HL-60 (cell line): ENCODE measurements around the gene MOGAT3.

Experiments
- DNase-seq, 2 experiments: peaks; one replicate each; pipeline ENCODE4 v3.0.0-alpha.2; 2010 to 2020; ENCODE audit warnings: low read depth in 1 of 2, low spot score in 1 of 2
- H3K27ac ChIP-seq: fragments of 250-450 bp; sonication (Bioruptor Pico); replicated peaks from 2 replicates; pipeline ENCODE4 v1.5.1; 2020; ENCODE audit warnings: mild to moderate bottlenecking, moderate library complexity
- H3K27me3 ChIP-seq: fragments of 250-450 bp; sonication (Bioruptor Pico); 2 replicates; pipeline ENCODE4 v1.5.1; 2021; ENCODE audit warnings: mild to moderate bottlenecking, moderate library complexity; ENCODE audit not compliant: insufficient read depth, poor library complexity, severe bottlenecking
- H3K4me3 ChIP-seq: replicated peaks from 2 replicates; pipeline ENCODE4 v1.5.1; 2011; ENCODE audit warnings: mild to moderate bottlenecking, control low read depth, low read length; ENCODE audit not compliant: insufficient read depth
- CTCF ChIP-seq: IDR thresholded peaks from one replicate; pipeline ENCODE4 v1.5.1; 2011; ENCODE audit warnings: low read length, control low read depth, inconsistent platforms; ENCODE audit not compliant: insufficient read depth
- GABPA ChIP-seq: IDR thresholded peaks from 2 replicates; pipeline ENCODE4 v1.6.1; 2012; ENCODE audit warnings: low read depth
- POLR2AphosphoS5 ChIP-seq: IDR thresholded peaks from 2 replicates; pipeline ENCODE4 v1.6.1; 2012; ENCODE audit warnings: low read depth
- REST ChIP-seq: IDR thresholded peaks from 2 replicates; pipeline ENCODE4 v1.6.1; 2012; ENCODE audit warnings: low read depth; ENCODE audit not compliant: insufficient replicate concordance
- SPI1 ChIP-seq: IDR thresholded peaks from 2 replicates; pipeline ENCODE4 v1.6.1; 2012; ENCODE audit warnings: low read depth, mild to moderate bottlenecking, borderline replicate concordance

The MOGAT3 gene

GRCh38 chr7:101197991-101198390 lies 2.8 kb downstream of the MOGAT3 start:
- no peak overlapping the region for H3K27ac ChIP-seq
- no peak for DNase-seq
- no peak for TF ChIP-seq CTCF
- no peak for TF ChIP-seq REST
- no peak overlapping the region for H3K4me3 ChIP-seq
- H3K27me3 ChIP-seq: peaks cover 21% of the 10 kb centered on the region

GRCh38 chr7:101195884-101196283 lies 5.0 kb downstream of the MOGAT3 start:
- no peak overlapping the region for H3K27ac ChIP-seq
- peaks cover 7% of the 10 kb centered on the region for H3K27me3 ChIP-seq
- H3K4me3 ChIP-seq: no peak overlapping the region
- DNase-seq: no peak
- no peak for TF ChIP-seq SPI1
- TF ChIP-seq GABPA: no peak
- TF ChIP-seq CTCF: no peak
- TF ChIP-seq POLR2AphosphoS5: no peak
- TF ChIP-seq REST: no peak

- Histone ChIP-seq H3K4me3 (no peak overlapping the region), H3K27ac (no peak overlapping the region), H3K27me3 (no peaks in the 10 kb centered on the region)
- DNase-seq: no peak
- TF ChIP-seq CTCF (no peak), REST (no peak), POLR2AphosphoS5 (no peak), GABPA (no peak), SPI1 (no peak)
These were observed 11.7 kb downstream of the MOGAT3 start for GRCh38 chr7:101189109-101189508.
